RWPE2 (cell line): ENCODE data around the gene LCN10.

Experiments
- ATAC-seq: fragments of 200-7000 bp; cut with Tn5 transposase; 3 replicates; pipeline ENCODE4 v1.9.1; 2021; ENCODE audit warnings: low read depth
- DNase-seq: peaks from one replicate; pipeline ENCODE4 v3.0.0-alpha.2; 2020; ENCODE audit warnings: low spot score
- H3K27ac ChIP-seq: fragments of 450-650 bp; 2 replicates; pipeline ENCODE4 v1.5.1; 2017; ENCODE audit warnings: mild to moderate bottlenecking; ENCODE audit not compliant: poor library complexity, severe bottlenecking
- H3K27me3 ChIP-seq: fragments of 250-450 bp; sonication (Bioruptor Pico); 2 replicates; pipeline ENCODE4 v1.5.1; 2021; ENCODE audit warnings: mild to moderate bottlenecking, moderate library complexity; ENCODE audit not compliant: insufficient read depth, poor library complexity, severe bottlenecking
- H3K36me3 ChIP-seq: fragments of 250-450 bp; sonication (Bioruptor Pico); 2 replicates; pipeline ENCODE4 v1.5.1; 2020; ENCODE audit warnings: low read depth, mild to moderate bottlenecking, moderate library complexity
- H3K4me1 ChIP-seq: fragments of 250-450 bp; sonication (Bioruptor Pico); 2 replicates; pipeline ENCODE4 v1.5.1; 2021; ENCODE audit warnings: mild to moderate bottlenecking, moderate library complexity; ENCODE audit not compliant: insufficient read depth, poor library complexity, severe bottlenecking
- H3K4me3 ChIP-seq: fragments of 250-450 bp; sonication (Bioruptor Pico); 2 replicates; pipeline ENCODE4 v1.5.1; 2021; ENCODE audit warnings: mild to moderate bottlenecking, moderate library complexity; ENCODE audit not compliant: severe bottlenecking
- H3K9me3 ChIP-seq: fragments of 250-450 bp; sonication (Bioruptor Pico); 2 replicates; pipeline ENCODE4 v1.5.1; 2021; ENCODE audit warnings: mild to moderate bottlenecking, moderate library complexity; ENCODE audit not compliant: severe bottlenecking
- TF ChIP-seq, protein P1 (sequence below): fragments of 450-650 bp; IDR thresholded peaks from one replicate; pipeline ENCODE4 v1.5.1; 2017; ENCODE audit warnings: mild to moderate bottlenecking, moderate library complexity; ENCODE audit not compliant: poor library complexity, severe bottlenecking

LCN10 gene

DNA sequence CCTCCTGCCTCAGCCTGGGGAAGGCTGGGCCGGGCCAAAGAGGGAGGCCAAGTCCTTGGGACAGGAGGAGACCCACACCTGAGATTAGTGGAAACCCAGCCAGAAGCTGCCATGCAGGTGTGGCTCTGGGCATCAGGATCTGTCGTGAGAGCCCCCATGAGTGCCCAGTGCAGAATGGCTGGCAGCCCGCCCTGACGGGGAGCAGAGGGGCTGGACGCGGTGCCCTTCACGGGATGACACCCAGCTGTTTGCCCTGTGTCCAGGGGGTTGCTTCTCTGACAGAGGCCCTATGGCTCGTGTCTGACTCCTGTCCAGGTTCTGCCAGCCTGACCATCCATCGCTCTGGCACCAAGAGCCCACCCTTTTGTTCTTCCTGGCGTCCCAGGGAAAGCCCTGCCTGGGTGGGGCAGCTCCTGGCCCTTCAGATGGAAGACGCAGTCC is 21.8 kb downstream of the LCN10 start:
- no peak for ATAC-seq
- H3K36me3 ChIP-seq, result peaks cover 34% of the 10 kb centered on the region
- H3K27me3 ChIP-seq, result no peaks in the 10 kb centered on the region
- no peak overlapping the region for H3K4me3 ChIP-seq
- H3K4me1 ChIP-seq, result peaks cover 21% of the 10 kb centered on the region
- peak overlapping the region; percentile 33 for H3K27ac ChIP-seq
- H3K9me3 ChIP-seq, result no peaks in the 10 kb centered on the region
- TF ChIP-seq, protein P1, sequence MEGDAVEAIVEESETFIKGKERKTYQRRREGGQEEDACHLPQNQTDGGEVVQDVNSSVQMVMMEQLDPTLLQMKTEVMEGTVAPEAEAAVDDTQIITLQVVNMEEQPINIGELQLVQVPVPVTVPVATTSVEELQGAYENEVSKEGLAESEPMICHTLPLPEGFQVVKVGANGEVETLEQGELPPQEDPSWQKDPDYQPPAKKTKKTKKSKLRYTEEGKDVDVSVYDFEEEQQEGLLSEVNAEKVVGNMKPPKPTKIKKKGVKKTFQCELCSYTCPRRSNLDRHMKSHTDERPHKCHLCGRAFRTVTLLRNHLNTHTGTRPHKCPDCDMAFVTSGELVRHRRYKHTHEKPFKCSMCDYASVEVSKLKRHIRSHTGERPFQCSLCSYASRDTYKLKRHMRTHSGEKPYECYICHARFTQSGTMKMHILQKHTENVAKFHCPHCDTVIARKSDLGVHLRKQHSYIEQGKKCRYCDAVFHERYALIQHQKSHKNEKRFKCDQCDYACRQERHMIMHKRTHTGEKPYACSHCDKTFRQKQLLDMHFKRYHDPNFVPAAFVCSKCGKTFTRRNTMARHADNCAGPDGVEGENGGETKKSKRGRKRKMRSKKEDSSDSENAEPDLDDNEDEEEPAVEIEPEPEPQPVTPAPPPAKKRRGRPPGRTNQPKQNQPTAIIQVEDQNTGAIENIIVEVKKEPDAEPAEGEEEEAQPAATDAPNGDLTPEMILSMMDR, result no peak
- DNase-seq, result no peak

DNA sequence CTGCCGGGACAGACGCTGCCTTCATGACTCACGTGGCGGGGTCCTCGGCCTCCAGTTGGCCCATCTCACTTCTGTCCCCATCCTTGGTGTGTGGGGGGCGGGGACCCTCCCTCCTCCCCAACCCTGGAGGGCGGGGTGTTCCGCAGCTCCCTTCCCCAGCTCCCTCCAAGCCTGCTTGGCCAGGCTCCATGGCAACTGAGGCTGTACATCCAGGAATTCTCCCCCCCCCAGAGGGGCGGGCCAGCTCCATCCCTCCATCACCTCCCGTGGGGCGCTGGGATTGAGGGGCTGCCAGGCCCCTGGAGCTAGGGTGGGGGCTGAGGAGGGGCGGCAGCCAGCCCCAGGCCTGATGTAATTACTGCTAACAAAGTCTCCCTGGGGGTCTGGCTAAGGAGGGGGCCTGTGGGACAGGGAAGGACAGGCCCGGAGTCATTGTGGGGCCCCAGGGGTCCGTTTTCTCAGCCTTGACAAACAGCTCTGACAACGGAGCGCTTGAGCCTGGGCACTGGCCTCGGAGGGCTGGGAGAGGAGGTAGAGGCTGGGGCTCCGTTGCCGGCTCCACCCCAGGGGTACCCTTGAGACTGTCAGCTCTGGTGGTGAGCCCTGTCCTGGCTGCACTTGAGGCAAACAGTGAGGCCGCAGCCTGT is 22.4 kb downstream of the LCN10 start:
- DNase-seq, result no peak
- Histone ChIP-seq H3K9me3 (no peaks in the 10 kb centered on the region), H3K4me3 (no peak overlapping the region), H3K27ac (peak overlapping the region; percentile 33), H3K4me1 (peaks cover 16% of the 10 kb centered on the region), H3K36me3 (peaks cover 29% of the 10 kb centered on the region), H3K27me3 (no peaks in the 10 kb centered on the region)
- ATAC-seq, result no peak
- TF ChIP-seq, protein P1, result no peak

DNA sequence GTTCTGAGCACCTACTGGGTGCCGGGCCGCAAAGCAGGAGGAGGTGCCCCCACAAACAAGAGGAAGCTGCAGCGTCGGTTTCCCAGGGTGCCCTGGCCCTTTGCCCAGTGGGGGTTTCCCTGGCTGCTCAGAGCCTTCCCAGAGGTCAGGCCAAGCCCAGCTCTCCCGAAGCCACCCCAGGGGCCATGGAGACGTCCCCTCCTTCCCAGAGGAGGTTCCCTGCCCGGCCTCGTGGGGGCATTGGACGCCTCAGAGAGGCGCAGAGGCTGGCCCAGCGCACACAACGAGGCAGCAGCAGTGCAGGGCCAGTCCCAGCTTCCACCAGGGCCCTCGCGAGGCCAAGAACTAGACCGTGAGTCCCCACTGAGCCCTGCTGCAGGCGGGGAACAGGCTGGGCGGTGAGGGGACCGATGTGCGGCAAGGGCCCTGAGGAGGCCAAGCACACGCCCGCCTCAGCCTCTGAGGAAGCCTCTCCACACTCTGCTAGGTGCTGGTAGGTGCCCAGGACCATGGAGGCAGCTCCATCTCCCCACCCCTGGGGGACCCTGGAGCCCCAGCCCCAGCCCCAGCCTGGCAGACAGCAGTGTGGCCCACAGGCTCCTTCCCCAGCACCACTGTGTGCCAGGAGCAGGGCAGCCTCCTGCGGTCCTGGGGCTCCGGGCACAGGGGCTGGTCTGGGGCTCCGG is 23.4 kb downstream of the LCN10 start:
- TF ChIP-seq, protein P1, result no peak
- no peak for ATAC-seq
- Histone ChIP-seq H3K4me1 (peaks cover 16% of the 10 kb centered on the region), H3K4me3 (no peak overlapping the region), H3K27me3 (no peaks in the 10 kb centered on the region), H3K36me3 (peaks cover 18% of the 10 kb centered on the region), H3K27ac (no peak overlapping the region), H3K9me3 (no peaks in the 10 kb centered on the region)
- DNase-seq, result no peak

DNA sequence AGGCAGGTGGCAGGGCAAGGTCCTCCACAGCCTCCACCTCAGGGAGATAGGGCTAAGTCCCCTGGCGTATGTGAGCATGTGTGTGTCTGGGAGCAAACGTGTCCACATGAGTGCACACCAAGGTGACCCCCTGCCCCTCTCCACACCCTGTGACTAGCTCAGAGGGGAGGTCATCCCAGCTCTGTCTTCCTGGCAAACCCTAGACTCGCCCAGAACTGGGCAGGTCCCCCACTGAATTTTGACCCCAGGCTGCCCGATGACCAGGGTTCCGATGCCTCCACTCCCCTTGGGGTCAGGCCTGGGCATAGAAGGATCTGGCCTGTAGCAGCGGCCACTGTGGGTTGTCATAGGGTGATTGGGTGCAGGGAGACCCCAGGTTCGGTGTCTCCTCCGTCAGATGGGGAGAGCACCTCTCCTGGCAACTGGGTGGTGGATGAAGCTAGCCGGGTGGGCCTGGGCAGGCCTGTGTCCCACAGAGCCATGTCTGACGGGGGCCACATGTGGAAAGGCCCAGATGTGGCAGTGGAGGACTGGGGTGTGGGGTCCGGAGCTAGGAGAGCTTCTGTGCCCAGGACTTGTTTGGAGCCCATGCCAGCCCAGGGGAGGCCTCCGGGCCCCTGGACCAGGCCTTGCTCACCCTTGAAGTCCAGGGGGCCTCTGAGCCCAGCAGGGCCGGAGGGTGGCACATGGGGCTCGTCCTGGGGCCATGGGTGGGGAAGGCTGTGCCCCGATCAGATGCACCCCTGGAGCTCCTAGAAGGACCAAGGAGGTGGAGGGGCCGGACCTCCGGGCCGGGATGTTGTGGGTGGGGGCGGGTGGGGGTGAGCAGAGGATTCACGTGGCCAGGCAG is 24.2 kb downstream of the LCN10 start:
- peaks cover 10% of the 10 kb centered on the region for H3K36me3 ChIP-seq
- H3K27ac ChIP-seq, result no peak overlapping the region
- DNase-seq, result no peak
- no peaks in the 10 kb centered on the region for H3K27me3 ChIP-seq
- H3K4me1 ChIP-seq, result peaks cover 16% of the 10 kb centered on the region
- no peak overlapping the region for H3K4me3 ChIP-seq
- no peaks in the 10 kb centered on the region for H3K9me3 ChIP-seq
- no peak for ATAC-seq
- TF ChIP-seq, protein P1, result no peak
